Mesodermal cell (in vitro differentiated cells): ENCODE results near the gene MRPL47. TPM values are rescaled to one million over a fixed set of nuclear protein-coding genes. Genes with fewer than 3 reads are reported as not detected.
"Not testable (repeated sequence)": the region's sequence is repeated elsewhere in the genome, so short reads cannot be mapped to it uniquely, and the experiment has no call there.

Experiments used
- H3K27ac ChIP-seq: 2 replicates; pipeline ENCODE4 v1.7.0; 2013; ENCODE audit warnings: mild to moderate bottlenecking, low read depth, low read length, moderate library complexity; ENCODE audit not compliant: severe bottlenecking
- H3K36me3 ChIP-seq: 2 replicates; pipeline ENCODE4 v1.7.1; 2013; ENCODE audit warnings: mild to moderate bottlenecking, low read length, moderate library complexity; ENCODE audit not compliant: control insufficient read depth, insufficient read depth
- H3K4me1 ChIP-seq: one replicate; pipeline ENCODE4 v1.7.1; 2013; ENCODE audit warnings: mild to moderate bottlenecking, low read length; ENCODE audit not compliant: insufficient read depth, control insufficient read depth, poor library complexity, severe bottlenecking
- H3K4me3 ChIP-seq: 2 replicates; pipeline ENCODE4 v1.7.0; 2013; ENCODE audit warnings: low read length, control low read depth, mild to moderate bottlenecking; ENCODE audit not compliant: insufficient read depth, poor library complexity, severe bottlenecking; ENCODE audit errors: extremely low read depth
- H3K9me3 ChIP-seq: 2 replicates; pipeline ENCODE4 v1.7.1; 2013; ENCODE audit warnings: mild to moderate bottlenecking, low read length, moderate library complexity; ENCODE audit not compliant: control insufficient read depth
- WGBS, 2 experiments: methylation state at CpG; one replicate each; pipeline ENCODE4 v1.1.5; 2013; ENCODE audit warnings: missing lambda C conversion rate in 2 of 2; ENCODE audit not compliant: insufficient coverage in 2 of 2; 5-methylcytosine and 5-hydroxymethylcytosine counted together
- polyA plus RNA-seq, 2 experiments: library from polyadenylated mRNA; stranded (reverse); fragments of 50-300 nt; gene quantifications; one replicate each; pipeline ENCODE4 v1.2.3, GENCODE V29; 2013

The MRPL47 gene
- 64.7 TPM for polyA plus RNA-seq (2013, experiment 1 of 2)
- polyA plus RNA-seq (2013, experiment 2 of 2): 75.5 TPM

GRCh38 chr3:179604321-179605078 is at the start of gene MRPL47, which contains the start of gene NDUFB5:
TSS of gene MRPL47 (minus strand) at chr3:179604638. CDS start at chr3:179604624, 14 bp downstream.
TSS of gene NDUFB5 (plus strand) at chr3:179604794. CDS start at chr3:179604816, 22 bp downstream.
- Histone ChIP-seq H3K4me3 (peak within 1 kb of the TSS; percentile 87), H3K9me3 (no peaks in the 10 kb centered on the region), H3K4me1 (no peaks in the 10 kb centered on the region), H3K27ac (peak within 1 kb of the TSS; percentile 89), H3K36me3 (peaks cover 33% of the 10 kb centered on the region)
- 0% methylated on average over 27 to 34 of the region's 45 CpGs for WGBS, 2 experiments

DNA sequence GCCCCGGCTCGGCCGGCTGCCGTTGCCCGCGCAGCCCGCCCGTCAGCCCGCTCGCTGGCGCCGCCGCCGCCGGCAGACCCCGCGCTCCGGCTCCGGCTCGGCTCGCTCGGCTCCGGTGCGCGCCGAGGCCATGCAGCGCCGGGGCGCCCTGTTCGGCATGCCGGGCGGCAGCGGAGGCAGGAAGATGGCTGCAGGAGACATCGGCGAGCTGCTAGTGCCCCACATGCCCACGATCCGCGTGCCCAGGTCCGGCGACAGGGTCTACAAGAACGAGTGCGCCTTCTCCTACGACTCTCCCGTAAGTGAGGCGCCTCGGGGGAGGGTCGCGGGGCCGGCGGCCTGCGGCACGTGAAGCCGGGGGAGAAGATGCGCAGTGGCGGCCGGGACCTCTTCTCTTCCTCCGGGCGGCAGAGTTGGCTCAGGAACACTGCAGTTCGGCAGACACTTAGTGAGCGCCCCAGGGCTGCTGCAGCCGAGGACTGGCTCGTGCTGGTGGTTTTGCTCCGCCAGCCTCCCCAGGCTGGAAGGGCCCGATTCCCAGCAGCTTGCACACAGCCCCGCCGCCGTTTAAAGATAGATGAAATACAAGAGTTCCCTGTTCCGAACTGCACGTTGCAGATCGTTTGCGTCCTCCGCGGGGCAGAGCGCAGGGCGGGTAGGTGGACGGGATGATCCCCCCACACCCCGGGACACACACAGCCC is 48.8 kb upstream of the MRPL47 start:
- H3K27ac ChIP-seq: peak overlapping the region; percentile 92
- H3K4me1 ChIP-seq: peaks cover 4% of the 10 kb centered on the region
- 0% methylated on average over 55 to 72 of the region's 77 CpGs for WGBS, 2 experiments
- H3K36me3 ChIP-seq: peaks cover 9% of the 10 kb centered on the region
- no peaks in the 10 kb centered on the region for H3K9me3 ChIP-seq
- H3K4me3 ChIP-seq: peak overlapping the region; percentile 73

DNA sequence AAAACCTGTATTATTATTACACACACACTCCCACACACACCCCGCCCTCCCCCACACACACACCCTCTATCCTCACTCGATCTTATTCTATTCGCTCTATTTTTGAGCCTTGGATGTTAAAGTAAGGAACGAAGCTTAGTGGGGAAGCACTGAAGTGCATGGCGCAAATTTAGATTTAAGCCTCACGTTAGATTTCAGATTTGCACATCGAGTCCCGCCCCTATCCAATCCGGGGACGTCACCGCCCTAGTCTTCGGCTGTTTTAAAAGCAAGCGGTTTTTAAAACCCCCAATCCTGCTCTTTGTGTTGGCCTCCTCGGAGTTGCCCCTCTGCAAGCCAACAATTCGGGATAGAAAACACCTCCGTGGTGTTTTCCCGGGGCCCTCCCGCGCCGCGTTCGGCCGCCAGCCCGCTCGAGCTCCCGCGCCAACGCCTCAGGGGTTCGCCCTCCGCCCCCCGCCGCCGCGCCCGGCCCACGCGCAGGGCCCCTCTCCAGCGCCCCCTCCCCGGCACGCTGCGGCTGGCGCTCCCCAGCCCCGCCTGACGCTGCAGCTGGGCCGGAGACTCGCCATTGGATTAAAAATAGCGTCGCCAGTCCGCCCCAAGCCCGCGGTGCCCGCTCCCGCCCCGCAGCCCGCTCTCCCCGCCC is 48.1 kb upstream of the MRPL47 start, which contains the start of gene USP13:
USP13 (plus strand) TSS at position 594 of the 649 bp plus-strand sequence. CDS start 186 bp downstream, outside the sequence.
- Histone ChIP-seq H3K36me3 (peaks cover 9% of the 10 kb centered on the region), H3K9me3 (no peaks in the 10 kb centered on the region), H3K4me1 (peaks cover 4% of the 10 kb centered on the region), H3K27ac (peak within 1 kb of the TSS; percentile 92), H3K4me3 (peak within 1 kb of the TSS; percentile 73)
- WGBS, 2 experiments: 1 to 2% methylated on average over 36 to 37 of the region's 56 CpGs

GRCh38 chr3:179651687-179652446 is 47.4 kb upstream of the MRPL47 start:
- Histone ChIP-seq H3K27ac (peak overlapping the region; percentile 92), H3K36me3 (peaks cover 9% of the 10 kb centered on the region), H3K4me1 (peaks cover 4% of the 10 kb centered on the region), H3K4me3 (peak overlapping the region; percentile 73), H3K9me3 (no peaks in the 10 kb centered on the region)
- 51 to 65% methylated on average over 9 of the region's 11 CpGs for WGBS, 2 experiments

DNA sequence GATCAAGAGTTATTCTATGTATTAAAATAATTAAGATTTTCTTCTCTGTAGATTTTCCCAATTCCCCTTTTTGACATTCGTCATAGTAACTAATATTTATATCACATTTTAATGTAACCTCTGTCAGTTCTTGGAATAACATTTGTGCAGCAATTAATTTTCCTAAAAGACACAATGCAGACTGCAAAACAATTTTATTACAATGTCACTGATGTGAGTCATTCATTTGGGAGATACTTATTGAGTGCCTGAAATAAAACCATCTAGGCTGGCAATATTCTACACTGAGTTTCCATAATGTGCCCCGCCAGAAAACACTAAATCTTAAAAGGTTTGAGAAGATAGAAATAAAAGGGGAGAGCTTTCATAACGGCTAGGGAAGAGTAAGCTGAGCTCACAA is 41.7 kb upstream of the MRPL47 start:
- H3K4me1 ChIP-seq: peaks cover 4% of the 10 kb centered on the region
- H3K4me3 ChIP-seq: no peak overlapping the region
- no peak overlapping the region for H3K27ac ChIP-seq
- no peaks in the 10 kb centered on the region for H3K9me3 ChIP-seq
- WGBS, 2 experiments: 92 to 100% methylated on average over 1 to 2 of the region's 3 CpGs
- H3K36me3 ChIP-seq: no peaks in the 10 kb centered on the region

DNA sequence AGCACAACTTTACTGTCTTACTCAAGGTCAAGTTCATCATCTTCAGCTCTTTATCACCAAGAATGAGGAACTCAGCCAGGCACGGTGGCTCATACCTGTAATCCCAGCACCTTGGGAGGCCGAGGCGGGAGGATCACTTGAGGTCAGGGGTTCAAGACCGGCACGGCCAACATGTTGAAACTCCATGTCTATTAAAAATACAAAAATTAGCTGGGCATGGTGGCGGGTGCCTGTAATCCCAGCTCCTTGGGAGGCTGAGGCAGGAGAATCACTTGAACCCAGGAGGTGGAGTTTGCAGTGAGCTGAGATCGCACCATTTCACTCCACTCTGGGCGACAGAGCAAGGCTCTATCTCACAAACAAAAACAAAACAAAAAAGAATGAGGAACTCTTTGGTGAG is 39.4 kb upstream of the MRPL47 start:
- H3K36me3 ChIP-seq, H3K27ac ChIP-seq, H3K4me1 ChIP-seq, H3K9me3 ChIP-seq, H3K4me3 ChIP-seq: not testable (repeated sequence)
- 92 to 94% methylated on average over 4 of the region's 8 CpGs for WGBS, 2 experiments

GRCh38 chr3:179642871-179643270 is 38.4 kb upstream of the MRPL47 start:
- no peak overlapping the region for H3K27ac ChIP-seq
- peaks cover 4% of the 10 kb centered on the region for H3K4me1 ChIP-seq
- no peak overlapping the region for H3K4me3 ChIP-seq
- no peaks in the 10 kb centered on the region for H3K36me3 ChIP-seq
- 80 to 83% methylated on average over 1 of the region's 3 CpGs for WGBS, 2 experiments
- H3K9me3 ChIP-seq: no peaks in the 10 kb centered on the region

DNA sequence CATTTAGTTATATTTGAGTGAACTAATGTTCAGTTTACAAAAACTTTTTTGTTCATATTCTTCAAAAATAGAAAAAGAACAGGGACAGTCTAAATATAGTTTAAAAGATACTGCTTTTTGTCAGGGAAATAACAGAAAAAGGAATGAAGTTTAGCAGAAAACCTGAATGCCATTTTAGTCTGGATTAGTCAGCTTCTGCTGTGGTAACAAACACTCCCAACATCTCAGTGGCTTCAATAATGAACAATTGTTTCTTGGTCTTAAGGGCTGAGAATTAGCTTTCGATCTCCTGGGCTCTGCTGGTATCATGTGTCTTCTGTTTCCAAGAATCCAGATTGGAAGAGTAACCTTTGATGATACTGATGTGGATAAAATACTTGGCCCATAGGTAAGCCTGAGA is 36.0 kb upstream of the MRPL47 start:
- Histone ChIP-seq H3K36me3 (no peaks in the 10 kb centered on the region), H3K4me1 (peaks cover 4% of the 10 kb centered on the region), H3K27ac (no peak overlapping the region), H3K9me3 (no peaks in the 10 kb centered on the region), H3K4me3 (no peak overlapping the region)
- WGBS, 2 experiments: 100% methylated on average over 1 of the region's 1 CpG

DNA sequence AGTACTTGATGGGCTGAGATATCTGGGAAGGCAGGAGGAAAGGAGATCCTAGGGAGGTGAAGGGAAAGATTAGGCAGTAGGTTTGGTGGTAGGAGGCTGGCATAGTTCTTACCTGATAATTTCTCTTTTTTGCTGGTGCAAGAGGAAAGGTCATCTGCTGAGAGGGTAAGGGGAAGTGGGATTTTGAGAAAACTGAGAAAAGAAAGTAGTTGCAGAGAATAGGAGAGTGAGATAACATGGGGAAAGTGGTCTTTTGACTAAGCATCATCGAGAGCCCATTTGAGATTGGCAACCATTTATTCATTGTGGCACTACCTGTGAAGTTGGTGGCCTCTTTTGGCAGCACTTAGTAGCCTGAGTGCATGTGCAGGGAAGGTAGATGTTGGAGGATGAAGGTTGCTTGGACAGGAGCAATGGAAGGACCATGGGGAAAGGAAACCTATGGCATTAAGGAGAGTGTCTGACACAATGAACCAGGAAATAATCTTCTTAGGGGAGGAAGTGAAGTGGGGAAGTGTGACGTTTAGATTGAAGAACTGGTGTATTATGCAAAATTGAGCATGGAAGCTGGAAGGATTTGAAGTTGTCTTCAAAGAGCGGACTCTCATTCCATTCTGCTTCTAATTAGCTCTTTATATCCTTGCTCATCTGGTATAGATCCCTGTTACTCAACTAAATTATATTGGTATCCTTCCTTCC is 26.5 kb upstream of the MRPL47 start:
- Histone ChIP-seq H3K4me1 (no peaks in the 10 kb centered on the region), H3K9me3 (no peaks in the 10 kb centered on the region), H3K27ac (no peak overlapping the region), H3K36me3 (peaks cover 2% of the 10 kb centered on the region), H3K4me3 (no peak overlapping the region)
- 60 to 77% methylated on average over 3 of the region's 3 CpGs for WGBS, 2 experiments
